DMS 273 (cell line): ENCODE results near the gene SLC14A1.

Source experiments
- DNase-seq: peaks from one replicate; lab custom pipeline; 2025; ENCODE audit not compliant: unreplicated experiment; lab: John Stamatoyannopoulos, UW

The SLC14A1 gene

GRCh38 chr18:45792506-45793263 lies 68.7 kb downstream of the SLC14A1 start:
- DNase-seq: no peak

DNA sequence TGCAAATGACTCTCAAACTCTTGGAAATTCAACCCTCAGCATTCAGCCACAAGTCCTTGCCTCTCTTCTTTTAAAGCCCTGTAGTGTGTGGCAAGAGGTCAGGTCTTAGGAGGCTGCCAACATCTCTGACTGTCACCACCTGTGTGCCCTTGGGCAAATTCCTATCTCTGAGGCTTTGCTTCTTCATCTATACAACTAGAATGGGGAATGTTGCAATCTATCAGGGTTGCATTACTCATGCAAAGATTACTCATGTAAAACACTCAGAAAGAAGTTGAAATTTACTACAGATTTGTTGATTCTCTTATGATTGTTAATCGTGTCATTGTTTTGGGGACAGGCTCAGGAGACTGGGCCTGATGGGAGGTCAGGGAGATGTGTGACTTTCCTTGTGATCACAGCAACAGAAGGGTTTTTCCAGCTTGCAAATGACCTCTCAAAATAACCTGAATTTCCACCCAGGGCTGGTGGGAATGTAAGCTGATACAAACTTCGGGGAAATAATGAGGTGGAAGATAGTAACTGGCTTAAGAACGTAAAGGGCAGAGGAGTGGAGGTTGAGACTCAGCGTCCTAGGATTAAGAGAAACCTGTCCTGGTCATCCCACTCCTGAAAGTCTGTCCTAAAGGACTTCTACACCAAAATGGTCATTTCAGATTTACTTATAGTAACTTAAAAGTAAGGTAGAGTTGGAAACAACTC lies 69.4 kb downstream of the SLC14A1 start:
- no peak for DNase-seq

- no peak for DNase-seq
Measured at GRCh38 chr18:45801416-45802004, 77.5 kb downstream of the SLC14A1 start.
